Stimulated activated CD8-positive, alpha-beta memory T cell treated with anti-CD3 and anti-CD28 coated beads, Interleukin-12 subunit alpha, Interleukin-12 subunit beta, amount 100 ng/mL, for 4 hours (primary cell): ENCODE results near the gene CAV1.

Experiments
- DNase-seq: peaks from one replicate; pipeline ENCODE4 v3.0.0-alpha.2; 2020; ENCODE audit warnings: low read depth

Gene CAV1

GRCh38 chr7:116530107-116530820 lies 5.4 kb downstream of the CAV1 start:
- no peak for DNase-seq

GRCh38 chr7:116532102-116532688 lies 7.4 kb downstream of the CAV1 start:
- DNase-seq: no peak

- no peak for DNase-seq
Measured at GRCh38 chr7:116534790-116535189, 10.0 kb downstream of the CAV1 start.

- no peak for DNase-seq
Measured at GRCh38 chr7:116535416-116535815, 10.6 kb downstream of the CAV1 start.

GRCh38 chr7:116538138-116538537 lies 13.3 kb downstream of the CAV1 start:
- DNase-seq: no peak

- DNase-seq: no peak
Measured at GRCh38 chr7:116539879-116540278, 15.0 kb downstream of the CAV1 start.

GRCh38 chr7:116540743-116541142 lies 15.9 kb downstream of the CAV1 start:
- no peak for DNase-seq

GRCh38 chr7:116541951-116542350 lies 17.1 kb downstream of the CAV1 start:
- no peak for DNase-seq

- no peak for DNase-seq
Measured at GRCh38 chr7:116542618-116543017, 17.8 kb downstream of the CAV1 start.

GRCh38 chr7:116543664-116544063 lies 18.8 kb downstream of the CAV1 start:
- DNase-seq: no peak

- DNase-seq: no peak
Measured at GRCh38 chr7:116544487-116544886, 19.7 kb downstream of the CAV1 start.

- DNase-seq: no peak
Measured at GRCh38 chr7:116545411-116545993, 20.7 kb downstream of the CAV1 start.

GRCh38 chr7:116546054-116546453 lies 21.2 kb downstream of the CAV1 start:
- no peak for DNase-seq

GRCh38 chr7:116546916-116547315 lies 22.1 kb downstream of the CAV1 start:
- DNase-seq: no peak

GRCh38 chr7:116547347-116547746 lies 22.5 kb downstream of the CAV1 start:
- DNase-seq: no peak

- DNase-seq: no peak
Measured at GRCh38 chr7:116548506-116548905, 23.7 kb downstream of the CAV1 start.

GRCh38 chr7:116549370-116549769 lies 24.5 kb downstream of the CAV1 start:
- no peak for DNase-seq

GRCh38 chr7:116551692-116552091 lies 26.9 kb downstream of the CAV1 start:
- no peak for DNase-seq

- no peak for DNase-seq
Measured at GRCh38 chr7:116552602-116553001, 27.8 kb downstream of the CAV1 start.

GRCh38 chr7:116553168-116553964 lies 28.5 kb downstream of the CAV1 start:
- DNase-seq: no peak

- DNase-seq: no peak
Measured at GRCh38 chr7:116554436-116554835, 29.6 kb downstream of the CAV1 start.

- DNase-seq: no peak
Measured at GRCh38 chr7:116554911-116555310, 30.1 kb downstream of the CAV1 start.

- no peak for DNase-seq
Measured at GRCh38 chr7:116557066-116557585, 32.3 kb downstream of the CAV1 start.
